B cell (primary cell): ENCODE data around the gene DAB2IP.

Experiments used
- CTCF ChIP-seq: fragments of 200-600 bp; IDR thresholded peaks from one replicate; pipeline ENCODE4 v1.8.0; 2022; ENCODE audit warnings: antibody characterized with exemption, mild to moderate bottlenecking
- EZH2 ChIP-seq: IDR thresholded peaks from 2 replicates; pipeline ENCODE4 v1.6.1; 2012; ENCODE audit warnings: borderline replicate concordance, low read depth, mild to moderate bottlenecking, moderate library complexity, low read length; ENCODE audit not compliant: insufficient read depth, poor library complexity, severe bottlenecking

- TF ChIP-seq CTCF (no peak), EZH2 (no peak)
Observed at GRCh38 chr9:121672213-121672612, 20.8 kb downstream of the DAB2IP start.
